GM21786 (cell line): ENCODE data around the gene RHOD.

ENCODE experiments used
- ATAC-seq: cut with Tn5 transposase; IDR thresholded peaks from one replicate; pipeline ENCODE4 v1.9.1; 2021; ENCODE audit not compliant: unreplicated experiment

RHOD gene, protein sequence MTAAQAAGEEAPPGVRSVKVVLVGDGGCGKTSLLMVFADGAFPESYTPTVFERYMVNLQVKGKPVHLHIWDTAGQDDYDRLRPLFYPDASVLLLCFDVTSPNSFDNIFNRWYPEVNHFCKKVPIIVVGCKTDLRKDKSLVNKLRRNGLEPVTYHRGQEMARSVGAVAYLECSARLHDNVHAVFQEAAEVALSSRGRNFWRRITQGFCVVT

GRCh38 chr11:67056267-67057204, at the start of gene RHOD:
Gene RHOD (plus strand): TSS chr11:67056847. CDS start chr11:67056903, 56 bp downstream.
- no peak for ATAC-seq

GRCh38 chr11:67007126-67007525, 49.5 kb upstream of the RHOD start:
- ATAC-seq = no peak

- ATAC-seq = no peak
Observed at GRCh38 chr11:67010296-67010905, 46.2 kb upstream of the RHOD start.

DNA sequence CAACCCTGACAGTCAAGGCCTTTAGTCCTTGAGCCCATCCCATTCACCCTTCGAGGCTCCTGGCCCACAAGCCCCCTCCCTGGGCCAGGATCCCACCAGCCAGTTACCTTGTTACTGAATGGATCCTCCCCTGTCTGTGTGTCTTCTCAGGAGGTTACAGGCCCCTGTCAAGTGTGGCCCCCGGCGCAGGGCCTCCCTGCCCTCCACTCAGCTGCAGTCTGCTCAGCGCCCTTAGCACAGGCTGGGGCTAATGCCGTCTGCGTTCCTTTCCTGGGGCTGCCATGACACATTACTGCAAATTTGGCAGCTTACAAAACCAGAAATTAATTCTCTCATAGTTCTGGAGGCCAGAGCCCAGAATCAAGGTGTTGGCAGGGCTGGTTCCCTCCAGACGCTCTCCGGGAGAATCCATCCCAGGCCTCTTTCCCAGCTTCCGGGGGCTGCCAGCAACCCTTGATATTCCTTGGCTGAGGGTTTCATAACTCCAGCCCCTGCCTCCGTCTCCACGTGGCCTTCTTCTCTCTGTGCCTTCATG, 43.1 kb upstream of the RHOD start:
- no peak for ATAC-seq

GRCh38 chr11:67014343-67014742, 42.3 kb upstream of the RHOD start:
- no peak for ATAC-seq

DNA sequence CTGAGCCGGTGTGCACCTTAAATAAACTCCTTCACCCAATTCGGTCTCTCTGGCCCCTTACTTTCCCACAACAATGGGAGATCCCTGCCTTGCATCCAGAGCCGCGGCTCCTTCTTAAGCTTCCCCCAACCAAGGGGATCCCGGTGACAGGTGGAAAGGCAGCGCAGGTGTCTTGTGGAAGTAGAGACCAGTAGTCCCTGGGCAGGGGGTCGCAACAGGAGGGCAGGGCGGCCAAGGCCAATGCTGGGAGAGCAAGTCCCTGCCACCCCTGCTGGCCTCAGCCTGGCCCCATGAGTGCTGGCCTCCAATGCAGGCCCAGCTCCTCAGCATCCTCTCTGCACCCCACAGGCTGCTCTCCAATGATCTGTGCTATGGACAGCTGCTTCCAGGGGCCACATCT, 41.6 kb upstream of the RHOD start:
- ATAC-seq = no peak

- ATAC-seq = no peak
Observed at GRCh38 chr11:67016550-67016949, 40.1 kb upstream of the RHOD start.

GRCh38 chr11:67020949-67021348, 35.7 kb upstream of the RHOD start:
- no peak for ATAC-seq

GRCh38 chr11:67022341-67022933, 34.2 kb upstream of the RHOD start:
- no peak for ATAC-seq

DNA sequence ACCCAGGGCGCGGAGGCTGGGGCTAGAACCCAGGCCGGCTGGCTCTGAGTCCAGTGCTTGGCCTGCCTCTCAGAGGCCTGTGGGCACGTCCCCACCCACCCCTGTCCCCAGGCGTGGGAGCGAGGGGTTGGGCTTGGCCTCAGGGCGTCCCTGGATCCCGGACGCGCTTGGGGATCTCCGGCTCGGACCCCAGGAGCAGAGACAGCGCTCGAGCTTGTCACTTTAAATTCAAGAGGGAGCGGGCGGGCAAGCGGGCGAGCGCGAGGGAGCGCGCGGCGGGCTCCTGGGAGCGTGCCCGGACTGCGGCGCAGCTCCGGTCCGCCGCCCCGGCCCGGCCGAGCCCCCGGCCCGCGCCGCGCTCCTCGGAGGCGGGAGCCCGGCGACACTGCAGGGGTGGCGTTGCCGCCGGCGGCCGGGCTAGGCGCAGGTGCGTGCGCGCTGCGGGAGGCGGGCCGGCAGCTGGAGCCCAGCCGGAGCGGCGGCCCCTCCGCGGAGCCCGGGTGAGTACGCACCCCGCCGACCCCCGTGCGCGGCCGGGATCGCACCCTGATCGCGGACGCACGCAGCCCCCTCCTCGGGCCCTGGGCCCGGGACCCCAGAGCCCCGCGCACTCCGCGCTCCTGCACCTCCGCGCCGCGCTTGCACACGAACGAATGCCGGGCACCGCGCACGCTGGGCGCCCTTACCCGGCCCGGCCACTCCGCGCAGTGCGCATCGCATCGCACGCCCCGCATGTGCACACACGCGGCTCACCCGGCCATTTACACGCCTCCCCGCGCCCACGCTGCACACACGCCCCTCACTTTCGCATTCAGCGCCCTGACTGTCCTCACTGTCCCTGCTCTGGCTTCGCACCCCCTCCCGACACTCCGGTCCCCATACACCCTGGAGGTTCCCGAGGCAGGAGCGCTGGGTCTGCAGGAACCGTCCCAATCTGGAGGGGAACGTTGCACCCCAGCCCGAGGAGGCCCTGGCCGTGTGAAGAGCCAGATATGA, 33.4 kb upstream of the RHOD start, which contains the start of gene SYT12:
Gene SYT12, plus strand, starts transcription at position 174 of the 996 bp plus-strand sequence. CDS start 7,011 bp downstream, outside the sequence.
- ATAC-seq = no peak

DNA sequence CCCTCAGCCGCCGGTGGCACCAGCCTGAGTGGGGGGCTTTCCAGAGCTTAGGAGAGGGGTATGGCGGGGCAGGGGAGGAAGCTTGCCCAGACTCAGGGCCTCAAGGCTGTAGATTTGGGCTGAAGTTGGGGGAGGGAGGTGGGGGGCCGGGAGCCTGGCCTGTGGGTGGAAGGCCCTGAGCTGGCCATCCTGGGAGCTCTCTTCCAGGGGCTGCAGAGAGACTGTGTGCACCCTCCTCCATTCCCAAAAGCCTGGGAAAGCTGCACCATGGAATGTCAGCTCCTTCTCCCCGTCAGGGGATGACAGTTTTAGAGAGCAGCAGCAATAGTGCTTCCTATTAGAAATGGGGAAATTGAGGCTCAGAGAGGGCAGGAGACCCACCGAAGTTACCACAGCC, 32.7 kb upstream of the RHOD start:
- ATAC-seq = no peak

DNA sequence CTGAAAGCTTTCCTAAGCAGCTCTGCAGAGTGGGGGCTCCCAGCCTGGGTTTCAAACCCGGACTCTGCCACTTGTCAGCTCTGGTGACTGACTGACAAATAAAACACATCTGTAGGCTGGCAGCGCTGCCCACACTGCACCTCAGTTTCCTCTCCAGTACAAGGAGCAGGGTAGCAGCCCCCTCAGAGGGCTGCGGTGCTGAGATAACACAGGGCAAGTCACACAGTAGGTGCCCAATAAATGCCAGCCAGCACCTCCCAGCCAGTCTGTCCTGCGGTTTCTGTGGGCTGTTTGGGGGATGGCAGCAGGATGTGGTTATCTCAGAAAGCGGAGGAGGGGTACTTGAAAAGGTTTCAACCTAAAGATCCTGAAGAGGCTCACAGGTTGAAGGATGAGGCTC, 32.2 kb upstream of the RHOD start:
- ATAC-seq = no peak

GRCh38 chr11:67024966-67025365, 31.7 kb upstream of the RHOD start:
- ATAC-seq = no peak

- ATAC-seq = no peak
Observed at GRCh38 chr11:67025750-67026149, 30.9 kb upstream of the RHOD start.

DNA sequence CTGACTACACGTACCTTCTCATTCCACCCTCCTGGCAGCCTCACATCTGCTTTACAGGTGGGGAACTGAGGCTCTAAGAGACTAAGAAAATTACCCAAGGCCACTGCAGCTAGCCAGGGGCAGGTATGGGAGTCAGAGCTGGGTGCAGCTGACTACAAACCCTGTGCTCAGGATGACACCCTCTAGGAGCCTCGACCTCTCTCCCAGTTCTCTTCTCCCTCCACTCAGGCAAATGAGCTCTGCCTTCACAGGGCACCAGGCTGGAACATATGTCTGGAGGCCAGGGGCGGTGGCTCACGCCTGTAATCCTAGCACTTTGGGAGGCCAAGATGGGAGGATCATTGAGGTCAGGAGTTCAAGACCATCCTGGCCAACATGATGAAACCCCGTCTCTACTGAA, 29.7 kb upstream of the RHOD start:
- ATAC-seq = no peak

- no peak for ATAC-seq
Observed at GRCh38 chr11:67027483-67027930, 29.1 kb upstream of the RHOD start.

DNA sequence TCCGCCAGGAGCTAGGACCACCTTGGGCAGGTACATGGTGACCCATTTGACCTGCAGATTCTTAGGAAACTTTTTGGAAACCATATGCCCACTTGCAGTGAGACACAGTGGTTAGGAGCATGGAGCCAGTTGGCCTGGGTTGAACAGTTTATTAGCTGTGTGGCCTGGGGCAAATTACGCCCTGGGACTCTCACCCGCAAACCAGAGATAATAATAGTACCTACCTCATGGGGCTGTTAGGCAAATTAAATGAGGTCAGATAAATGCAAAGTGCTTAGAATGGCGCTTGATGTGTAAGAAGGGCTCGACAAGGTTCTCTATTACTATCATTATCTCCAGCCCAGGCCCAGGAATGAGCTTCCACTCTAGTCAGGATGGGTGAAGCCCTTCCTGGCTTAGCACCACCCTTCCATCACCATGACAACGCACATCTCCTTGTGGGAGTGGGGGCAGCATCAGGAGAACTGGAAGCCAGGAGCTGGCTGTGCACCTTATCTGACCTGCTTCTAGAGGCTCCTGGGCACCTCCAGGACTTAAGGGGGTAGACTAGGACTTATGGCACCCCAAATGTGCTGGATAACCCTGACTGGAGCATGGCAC, 28.6 kb upstream of the RHOD start:
- no peak for ATAC-seq

DNA sequence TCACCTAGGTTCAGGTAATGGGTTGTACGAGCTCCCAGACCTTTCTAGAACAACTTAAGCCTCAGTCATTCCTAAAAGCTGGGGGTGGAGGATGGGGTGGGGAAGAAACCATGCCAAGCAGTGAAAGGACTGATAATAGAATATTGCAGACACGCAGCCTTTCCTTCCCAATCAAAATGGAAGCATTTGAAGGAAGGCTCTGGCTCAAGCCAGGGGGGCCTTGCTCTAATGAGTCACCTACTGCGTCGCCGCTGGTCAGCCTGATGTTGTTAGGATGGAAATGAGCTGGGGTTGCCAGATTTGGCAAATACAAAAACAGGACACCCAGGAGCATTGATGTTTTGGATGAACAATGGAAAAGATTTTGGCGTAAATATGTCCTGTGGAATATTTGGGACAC, 27.5 kb upstream of the RHOD start:
- no peak for ATAC-seq

- ATAC-seq = no peak
Observed at GRCh38 chr11:67030976-67031375, 25.7 kb upstream of the RHOD start.
